ENCODE data around the gene FGF22.
"Not testable (repeated sequence)": the region's sequence is repeated elsewhere in the genome, so short reads cannot be mapped to it uniquely, and the experiment has no call there.

FGF22 gene

GRCh38 chr19:619286-620002 lies 20.2 kb upstream of the FGF22 start:
- Histone ChIP-seq H3K9me3 (ENCODE audit: insufficient read depth, low read length, severe bottlenecking) (no peaks in the 10 kb centered on the region), H3K27ac (ENCODE audit: low read length) (no peak overlapping the region), H4K20me1 (ENCODE audit: insufficient read depth, low read length) (peaks cover 11% of the 10 kb centered on the region; the same call in 1 of the 2 replicates), H3K79me2 (ENCODE audit: insufficient read depth, low read length) (no peaks in the 10 kb centered on the region), H3K27me3 (ENCODE audit: insufficient read depth, low read length, poor library complexity) (no peaks in the 10 kb centered on the region), H3K4me3 (ENCODE audit: low read depth in 1 of 2, low read length in 2 of 2) (no peak overlapping the region), H3K4me1 (ENCODE audit: insufficient read depth, low read length) (no peaks in the 10 kb centered on the region), H2AFZ (ENCODE audit: low read depth, low read length) (no peak overlapping the region), H3K9ac (ENCODE audit: low read depth, low read length) (no peak overlapping the region), H3K36me3 (ENCODE audit: insufficient read depth, low read length) (peaks cover 77% of the 10 kb centered on the region), H3K4me2 (ENCODE audit: insufficient read depth, low read length) (no peak overlapping the region)
- TF ChIP-seq EZH2 (IDR thresholded peaks at IDR 0.05; ENCODE audit: borderline replicate concordance, low read depth, low read length, severe bottlenecking), result no peak
- TF ChIP-seq, protein P1, sequence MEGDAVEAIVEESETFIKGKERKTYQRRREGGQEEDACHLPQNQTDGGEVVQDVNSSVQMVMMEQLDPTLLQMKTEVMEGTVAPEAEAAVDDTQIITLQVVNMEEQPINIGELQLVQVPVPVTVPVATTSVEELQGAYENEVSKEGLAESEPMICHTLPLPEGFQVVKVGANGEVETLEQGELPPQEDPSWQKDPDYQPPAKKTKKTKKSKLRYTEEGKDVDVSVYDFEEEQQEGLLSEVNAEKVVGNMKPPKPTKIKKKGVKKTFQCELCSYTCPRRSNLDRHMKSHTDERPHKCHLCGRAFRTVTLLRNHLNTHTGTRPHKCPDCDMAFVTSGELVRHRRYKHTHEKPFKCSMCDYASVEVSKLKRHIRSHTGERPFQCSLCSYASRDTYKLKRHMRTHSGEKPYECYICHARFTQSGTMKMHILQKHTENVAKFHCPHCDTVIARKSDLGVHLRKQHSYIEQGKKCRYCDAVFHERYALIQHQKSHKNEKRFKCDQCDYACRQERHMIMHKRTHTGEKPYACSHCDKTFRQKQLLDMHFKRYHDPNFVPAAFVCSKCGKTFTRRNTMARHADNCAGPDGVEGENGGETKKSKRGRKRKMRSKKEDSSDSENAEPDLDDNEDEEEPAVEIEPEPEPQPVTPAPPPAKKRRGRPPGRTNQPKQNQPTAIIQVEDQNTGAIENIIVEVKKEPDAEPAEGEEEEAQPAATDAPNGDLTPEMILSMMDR (IDR thresholded peaks at IDR 0.05; ENCODE audit: borderline replicate concordance, extremely low read depth, low read length, poor library complexity, severe bottlenecking), result no peak
- no peak for DNase-seq
- no peak for ATAC-seq (ENCODE audit: insufficient read depth, low read depth)

GRCh38 chr19:620166-620862 lies 19.4 kb upstream of the FGF22 start:
- no peaks in the 10 kb centered on the region for H3K9me3 ChIP-seq (ENCODE audit: insufficient read depth, low read length, severe bottlenecking)
- no peak overlapping the region for H2AFZ ChIP-seq (ENCODE audit: low read depth, low read length)
- H3K4me1 ChIP-seq (ENCODE audit: insufficient read depth, low read length), result no peaks in the 10 kb centered on the region
- no peaks in the 10 kb centered on the region; the same call in 1 of the 2 replicates for H3K79me2 ChIP-seq (ENCODE audit: insufficient read depth, low read length)
- peaks cover 15% of the 10 kb centered on the region for H4K20me1 ChIP-seq (ENCODE audit: insufficient read depth, low read length)
- TF ChIP-seq, protein P1 (IDR thresholded peaks at IDR 0.05; ENCODE audit: borderline replicate concordance, extremely low read depth, low read length, poor library complexity, severe bottlenecking), result no peak
- no peak for TF ChIP-seq EZH2 (IDR thresholded peaks at IDR 0.05; ENCODE audit: borderline replicate concordance, low read depth, low read length, severe bottlenecking)
- no peak overlapping the region for H3K27ac ChIP-seq (ENCODE audit: low read length)
- H3K4me2 ChIP-seq (ENCODE audit: insufficient read depth, low read length), result no peak overlapping the region
- DNase-seq, result no peak
- ATAC-seq (ENCODE audit: insufficient read depth, low read depth), result no peak
- peaks cover 80% of the 10 kb centered on the region for H3K36me3 ChIP-seq (ENCODE audit: insufficient read depth, low read length)
- H3K9ac ChIP-seq (ENCODE audit: low read depth, low read length), result no peak overlapping the region
- H3K4me3 ChIP-seq (ENCODE audit: low read depth in 1 of 2, low read length in 2 of 2), result no peak overlapping the region
- H3K27me3 ChIP-seq (ENCODE audit: insufficient read depth, low read length, poor library complexity), result no peaks in the 10 kb centered on the region

- H3K36me3 ChIP-seq (ENCODE audit: insufficient read depth, low read length), result peaks cover 82% of the 10 kb centered on the region
- not testable (repeated sequence) for H3K4me3 ChIP-seq (ENCODE audit: low read depth in 1 of 2, low read length in 2 of 2); DNase-seq; H2AFZ ChIP-seq (ENCODE audit: low read depth, low read length); H3K4me1 ChIP-seq (ENCODE audit: insufficient read depth, low read length); ATAC-seq (ENCODE audit: insufficient read depth, low read depth); H3K4me2 ChIP-seq (ENCODE audit: insufficient read depth, low read length); H3K9me3 ChIP-seq (ENCODE audit: insufficient read depth, low read length, severe bottlenecking); H3K27me3 ChIP-seq (ENCODE audit: insufficient read depth, low read length, poor library complexity); H3K79me2 ChIP-seq (ENCODE audit: insufficient read depth, low read length); H3K9ac ChIP-seq (ENCODE audit: low read depth, low read length); H3K27ac ChIP-seq (ENCODE audit: low read length)
- H4K20me1 ChIP-seq (ENCODE audit: insufficient read depth, low read length), result peaks cover 16% of the 10 kb centered on the region
Measured at GRCh38 chr19:621191-621590, 18.5 kb upstream of the FGF22 start.

DNA sequence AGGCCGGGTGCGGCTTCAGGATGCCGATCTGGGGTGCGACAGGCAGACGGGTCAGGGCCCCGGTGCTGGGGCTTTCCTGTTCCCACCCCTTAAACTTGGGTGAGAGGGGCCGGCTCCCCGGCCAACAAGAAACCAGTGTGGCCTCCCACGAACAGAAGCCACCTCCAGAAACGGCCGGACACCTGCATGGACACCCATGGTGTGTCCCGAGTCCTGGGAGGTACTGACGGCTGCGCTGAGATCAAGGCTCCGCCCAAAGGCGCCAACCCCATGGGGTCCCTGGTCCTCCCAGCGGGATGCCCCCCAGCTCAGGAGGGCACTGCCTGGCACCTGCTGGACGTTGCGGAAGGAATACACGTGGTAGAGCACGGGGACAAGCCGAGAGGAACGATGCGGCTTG lies 17.9 kb upstream of the FGF22 start:
- no peaks in the 10 kb centered on the region; the same call in 1 of the 2 replicates for H3K79me2 ChIP-seq (ENCODE audit: insufficient read depth, low read length)
- peaks cover 82% of the 10 kb centered on the region for H3K36me3 ChIP-seq (ENCODE audit: insufficient read depth, low read length)
- DNase-seq (no peak), ATAC-seq (ENCODE audit: insufficient read depth, low read depth) (no peak)
- no peaks in the 10 kb centered on the region for H3K27me3 ChIP-seq (ENCODE audit: insufficient read depth, low read length, poor library complexity)
- no peak overlapping the region for H2AFZ ChIP-seq (ENCODE audit: low read depth, low read length)
- peaks cover 16% of the 10 kb centered on the region for H4K20me1 ChIP-seq (ENCODE audit: insufficient read depth, low read length)
- H3K9ac ChIP-seq (ENCODE audit: low read depth, low read length), result no peak overlapping the region
- H3K9me3 ChIP-seq (ENCODE audit: insufficient read depth, low read length, severe bottlenecking), result no peaks in the 10 kb centered on the region
- H3K4me2 ChIP-seq (ENCODE audit: insufficient read depth, low read length), result no peak overlapping the region
- H3K4me3 ChIP-seq (ENCODE audit: low read depth in 1 of 2, low read length in 2 of 2), result no peak overlapping the region
- no peaks in the 10 kb centered on the region for H3K4me1 ChIP-seq (ENCODE audit: insufficient read depth, low read length)
- H3K27ac ChIP-seq (ENCODE audit: low read length), result no peak overlapping the region
- TF ChIP-seq EZH2 (IDR thresholded peaks at IDR 0.05; ENCODE audit: borderline replicate concordance, low read depth, low read length, severe bottlenecking), result no peak
- TF ChIP-seq, protein P1 (IDR thresholded peaks at IDR 0.05; ENCODE audit: borderline replicate concordance, extremely low read depth, low read length, poor library complexity, severe bottlenecking), result no peak
